Measurements from ENCODE around the gene BTBD9.

DNA sequence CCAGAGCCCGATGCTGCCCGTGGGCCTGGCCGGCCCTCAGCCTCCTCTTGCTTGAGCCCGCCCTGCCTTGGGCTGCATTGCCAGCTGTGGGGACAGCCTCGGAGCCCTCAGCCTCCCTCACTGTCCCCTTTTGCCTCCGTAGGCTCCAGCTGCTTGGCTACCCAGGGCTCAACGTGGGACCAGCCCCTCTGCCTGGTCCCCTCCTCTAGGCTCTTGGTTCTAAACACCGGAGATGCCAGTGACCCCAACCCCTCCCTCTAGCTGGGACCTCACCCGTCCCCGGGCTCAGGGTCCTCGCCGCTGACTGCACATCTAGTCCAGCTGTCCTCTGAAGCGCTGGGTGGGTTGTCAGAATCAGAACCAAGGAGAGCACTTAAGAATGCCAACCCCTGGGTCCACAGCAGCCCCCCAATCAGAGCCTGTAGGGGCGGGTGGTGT is 475.0 kb downstream of the BTBD9 start:
- TF ChIP-seq, protein P1, sequence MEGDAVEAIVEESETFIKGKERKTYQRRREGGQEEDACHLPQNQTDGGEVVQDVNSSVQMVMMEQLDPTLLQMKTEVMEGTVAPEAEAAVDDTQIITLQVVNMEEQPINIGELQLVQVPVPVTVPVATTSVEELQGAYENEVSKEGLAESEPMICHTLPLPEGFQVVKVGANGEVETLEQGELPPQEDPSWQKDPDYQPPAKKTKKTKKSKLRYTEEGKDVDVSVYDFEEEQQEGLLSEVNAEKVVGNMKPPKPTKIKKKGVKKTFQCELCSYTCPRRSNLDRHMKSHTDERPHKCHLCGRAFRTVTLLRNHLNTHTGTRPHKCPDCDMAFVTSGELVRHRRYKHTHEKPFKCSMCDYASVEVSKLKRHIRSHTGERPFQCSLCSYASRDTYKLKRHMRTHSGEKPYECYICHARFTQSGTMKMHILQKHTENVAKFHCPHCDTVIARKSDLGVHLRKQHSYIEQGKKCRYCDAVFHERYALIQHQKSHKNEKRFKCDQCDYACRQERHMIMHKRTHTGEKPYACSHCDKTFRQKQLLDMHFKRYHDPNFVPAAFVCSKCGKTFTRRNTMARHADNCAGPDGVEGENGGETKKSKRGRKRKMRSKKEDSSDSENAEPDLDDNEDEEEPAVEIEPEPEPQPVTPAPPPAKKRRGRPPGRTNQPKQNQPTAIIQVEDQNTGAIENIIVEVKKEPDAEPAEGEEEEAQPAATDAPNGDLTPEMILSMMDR (IDR thresholded peaks at IDR 0.05), result no peak
- no peak for TF ChIP-seq POLR2A (IDR thresholded peaks at IDR 0.05)

Measured in vagina (tissue), 2 donors.